ENCODE results near the gene NRP1. TPM values are rescaled to one million over a fixed set of nuclear protein-coding genes. Genes with fewer than 3 reads are reported as not detected.

Gene NRP1
- total RNA-seq, 1 donor: 173 TPM

GRCh38 chr10:33279276-33279675, 55.2 kb downstream of the NRP1 start:
- H2AFZ ChIP-seq (ENCODE audit: low read length): no peak overlapping the region
- H3K4me3 ChIP-seq (ENCODE audit: insufficient read depth, low read length): no peak overlapping the region
- no peaks in the 10 kb centered on the region for H4K20me1 ChIP-seq (ENCODE audit: insufficient read depth, low read length)
- H3K36me3 ChIP-seq (ENCODE audit: insufficient read depth, low read length): peaks cover 38% of the 10 kb centered on the region
- no peak for TF ChIP-seq CTCF (IDR thresholded peaks at IDR 0.05; ENCODE audit: extremely low read depth, low read depth, low read length)
- H3K27ac ChIP-seq (ENCODE audit: low read depth, low read length): peak overlapping the region; percentile 84
- no peaks in the 10 kb centered on the region for H3K9me3 ChIP-seq (ENCODE audit: low read depth, low read length)
- H3K4me2 ChIP-seq (ENCODE audit: insufficient read depth, low read length): peak overlapping the region; percentile 3
- H3K79me2 ChIP-seq (ENCODE audit: insufficient read depth, low read length): peaks cover 96% of the 10 kb centered on the region
- no peaks in the 10 kb centered on the region for H3K27me3 ChIP-seq (ENCODE audit: insufficient read depth, low read length)
- peaks cover 41% of the 10 kb centered on the region for H3K4me1 ChIP-seq (ENCODE audit: insufficient read depth, low read length)
- DNase-seq (ENCODE audit: insufficient read length, low spot score, missing footprints): no peak

GRCh38 chr10:33278198-33278597, 56.3 kb downstream of the NRP1 start:
- Histone ChIP-seq H3K4me1 (ENCODE audit: insufficient read depth, low read length) (peaks cover 50% of the 10 kb centered on the region), H3K36me3 (ENCODE audit: insufficient read depth, low read length) (peaks cover 38% of the 10 kb centered on the region), H4K20me1 (ENCODE audit: insufficient read depth, low read length) (no peaks in the 10 kb centered on the region), H2AFZ (ENCODE audit: low read length) (no peak overlapping the region), H3K4me2 (ENCODE audit: insufficient read depth, low read length) (no peak overlapping the region), H3K27ac (ENCODE audit: low read depth, low read length) (peak overlapping the region; percentile 84), H3K79me2 (ENCODE audit: insufficient read depth, low read length) (peaks cover 94% of the 10 kb centered on the region), H3K27me3 (ENCODE audit: insufficient read depth, low read length) (no peaks in the 10 kb centered on the region), H3K4me3 (ENCODE audit: insufficient read depth, low read length) (no peak overlapping the region), H3K9me3 (ENCODE audit: low read depth, low read length) (no peaks in the 10 kb centered on the region)
- no peak for DNase-seq (ENCODE audit: insufficient read length, low spot score, missing footprints)
- TF ChIP-seq CTCF (IDR thresholded peaks at IDR 0.05; ENCODE audit: extremely low read depth, low read depth, low read length): no peak

- H3K9me3 ChIP-seq (ENCODE audit: low read depth, low read length): no peaks in the 10 kb centered on the region
- peaks cover 90% of the 10 kb centered on the region for H3K79me2 ChIP-seq (ENCODE audit: insufficient read depth, low read length)
- DNase-seq (ENCODE audit: insufficient read length, low spot score, missing footprints): no peak
- H3K4me1 ChIP-seq (ENCODE audit: insufficient read depth, low read length): peaks cover 57% of the 10 kb centered on the region
- H3K27ac ChIP-seq (ENCODE audit: low read depth, low read length): peak overlapping the region; percentile 84
- TF ChIP-seq CTCF (IDR thresholded peaks at IDR 0.05; ENCODE audit: extremely low read depth, low read depth, low read length): no peak
- no peak overlapping the region for H2AFZ ChIP-seq (ENCODE audit: low read length)
- H3K36me3 ChIP-seq (ENCODE audit: insufficient read depth, low read length): peaks cover 38% of the 10 kb centered on the region
- no peaks in the 10 kb centered on the region for H3K27me3 ChIP-seq (ENCODE audit: insufficient read depth, low read length)
- H3K4me3 ChIP-seq (ENCODE audit: insufficient read depth, low read length): no peak overlapping the region
- H4K20me1 ChIP-seq (ENCODE audit: insufficient read depth, low read length): no peaks in the 10 kb centered on the region
- H3K4me2 ChIP-seq (ENCODE audit: insufficient read depth, low read length): no peak overlapping the region
Measured at GRCh38 chr10:33277135-33277536, 57.3 kb downstream of the NRP1 start.

- Histone ChIP-seq H3K79me2 (ENCODE audit: insufficient read depth, low read length) (peaks cover 90% of the 10 kb centered on the region), H3K27me3 (ENCODE audit: insufficient read depth, low read length) (no peaks in the 10 kb centered on the region), H3K4me2 (ENCODE audit: insufficient read depth, low read length) (no peak overlapping the region), H3K27ac (ENCODE audit: low read depth, low read length) (peak overlapping the region; percentile 84), H3K9me3 (ENCODE audit: low read depth, low read length) (no peaks in the 10 kb centered on the region), H2AFZ (ENCODE audit: low read length) (no peak overlapping the region), H4K20me1 (ENCODE audit: insufficient read depth, low read length) (no peaks in the 10 kb centered on the region), H3K4me1 (ENCODE audit: insufficient read depth, low read length) (peaks cover 64% of the 10 kb centered on the region), H3K36me3 (ENCODE audit: insufficient read depth, low read length) (peaks cover 33% of the 10 kb centered on the region), H3K4me3 (ENCODE audit: insufficient read depth, low read length) (no peak overlapping the region)
- no peak for TF ChIP-seq CTCF (IDR thresholded peaks at IDR 0.05; ENCODE audit: extremely low read depth, low read depth, low read length)
- no peak for DNase-seq (ENCODE audit: insufficient read length, low spot score, missing footprints)
Measured at GRCh38 chr10:33276282-33276923, 58.1 kb downstream of the NRP1 start.
